Neural cell (in vitro differentiated cells): ENCODE data around the gene PRDM1. TPM values are rescaled to one million over a fixed set of nuclear protein-coding genes. Genes with fewer than 3 reads are reported as not detected.

Source experiments
- H2AFZ ChIP-seq: fragments of 200-600, 300-800 bp; sonication (generic), shearing (Covaris generic); 2 replicates; pipeline ENCODE4 v1.6.0; 2014; ENCODE audit warnings: low read depth, mild to moderate bottlenecking, antibody characterized with exemption, low read length, moderate library complexity
- H3F3A ChIP-seq: fragments of 200-600 bp; shearing (Covaris generic); 2 replicates; pipeline ENCODE4 v1.6.1; 2016; ENCODE audit warnings: mild to moderate bottlenecking, moderate library complexity, mixed read lengths, antibody characterized with exemption, low read length; ENCODE audit not compliant: insufficient read depth, poor library complexity, severe bottlenecking
- H3K27ac ChIP-seq: fragments of 200-600, 300-800 bp; sonication (generic), shearing (Covaris generic); 2 replicates; pipeline ENCODE4 v1.5.1; 2014; ENCODE audit warnings: mild to moderate bottlenecking, low read length, moderate library complexity
- H3K27me3 ChIP-seq: fragments of 300-800, 200-600 bp; sonication (generic), shearing (Covaris generic); 2 replicates; pipeline ENCODE4 v1.6.0; 2014; ENCODE audit warnings: mild to moderate bottlenecking, low read depth, low read length, moderate library complexity; ENCODE audit not compliant: insufficient read depth
- H3K36me3 ChIP-seq: fragments of 300-800, 200-600 bp; sonication (generic), shearing (Covaris generic); 2 replicates; pipeline ENCODE4 v1.5.1; 2014; ENCODE audit warnings: mild to moderate bottlenecking, antibody characterized with exemption, low read length, moderate library complexity; ENCODE audit not compliant: insufficient read depth
- H3K4me2 ChIP-seq: fragments of 300-800, 200-600 bp; sonication (generic), shearing (Covaris generic); 2 replicates; pipeline ENCODE4 v1.6.0; 2014; ENCODE audit warnings: mild to moderate bottlenecking, low read length
- H3K4me3 ChIP-seq: fragments of 300-800, 200-600 bp; sonication (generic), shearing (Covaris generic); 2 replicates; pipeline ENCODE4 v1.5.1; 2014; ENCODE audit warnings: mild to moderate bottlenecking, low read length, moderate library complexity
- H3K79me2 ChIP-seq: fragments of 200-600 bp; shearing (Covaris generic); replicated peaks from 2 replicates; pipeline ENCODE4 v1.6.0; 2014; ENCODE audit warnings: mild to moderate bottlenecking, low read length, moderate library complexity; ENCODE audit not compliant: insufficient read depth
- H3K9ac ChIP-seq: fragments of 300-800, 200-600 bp; sonication (generic), shearing (Covaris generic); 2 replicates; pipeline ENCODE4 v1.6.1; 2016; ENCODE audit warnings: mild to moderate bottlenecking, low read length, mixed read lengths
- H3K9me2 ChIP-seq: fragments of 200-600 bp; shearing (Covaris generic); 2 replicates; pipeline ENCODE4 v1.6.1; 2016; ENCODE audit warnings: mild to moderate bottlenecking, low read length, mixed read lengths; ENCODE audit not compliant: insufficient read depth
- H3K9me3 ChIP-seq: fragments of 200-600, 300-800 bp; sonication (generic), shearing (Covaris generic); 2 replicates; pipeline ENCODE4 v1.6.1; 2016; ENCODE audit warnings: mild to moderate bottlenecking, mixed run types, low read length, moderate library complexity, mixed read lengths
- H4K20me1 ChIP-seq: fragments of 200-600 bp; shearing (Covaris generic); 2 replicates; pipeline ENCODE4 v1.6.1; 2016; ENCODE audit warnings: mild to moderate bottlenecking, mixed run types; ENCODE audit not compliant: insufficient read depth
- EP300 ChIP-seq: fragments of 450-650 bp; conservative IDR thresholded peaks from 2 replicates; pipeline ENCODE4 v1.6.1; 2014; ENCODE audit warnings: antibody characterized with exemption, mild to moderate bottlenecking, moderate library complexity; ENCODE audit not compliant: poor library complexity, severe bottlenecking
- EZH2 ChIP-seq: fragments of 200-600, 300-800 bp; shearing (Covaris generic), sonication (generic); IDR thresholded peaks from 2 replicates; pipeline ENCODE4 v1.6.1; 2014; ENCODE audit warnings: antibody characterized with exemption, low read length, borderline replicate concordance, mild to moderate bottlenecking; ENCODE audit not compliant: insufficient read depth, poor library complexity, severe bottlenecking
- MXI1 ChIP-seq: fragments of 450-650 bp; conservative IDR thresholded peaks from 2 replicates; pipeline ENCODE4 v1.6.1; 2014; ENCODE audit warnings: antibody characterized with exemption, mild to moderate bottlenecking; ENCODE audit not compliant: poor library complexity, severe bottlenecking
- POLR2AphosphoS5 ChIP-seq: IDR thresholded peaks from 2 replicates; pipeline ENCODE4 v1.6.1; 2012
- RAD21 ChIP-seq: fragments of 450-650 bp; conservative IDR thresholded peaks from 2 replicates; pipeline ENCODE4 v1.6.1; 2014; ENCODE audit warnings: antibody characterized with exemption, mild to moderate bottlenecking, moderate library complexity
- SMC3 ChIP-seq: fragments of 450-650 bp; conservative IDR thresholded peaks from 2 replicates; pipeline ENCODE4 v1.6.1; 2014; ENCODE audit warnings: antibody characterized with exemption, mild to moderate bottlenecking, moderate library complexity; ENCODE audit not compliant: poor library complexity
- TAF1 ChIP-seq: IDR thresholded peaks from 2 replicates; pipeline ENCODE4 v1.6.1; 2012; ENCODE audit warnings: low read depth
- polyA plus RNA-seq: library from polyadenylated mRNA; depleted of rRNA; stranded (reverse); fragments of >200 nt; gene quantifications from 2 replicates; pipeline ENCODE4 v1.2.3, GENCODE V29; 2014
- TF ChIP-seq, protein P1 (sequence below): IDR thresholded peaks from 2 replicates; pipeline ENCODE4 v1.6.1; 2012; ENCODE audit warnings: borderline replicate concordance
- TF ChIP-seq, protein P2 (sequence below): fragments of 450-650 bp; IDR thresholded peaks from 2 replicates; pipeline ENCODE4 v1.5.1; 2014; ENCODE audit warnings: antibody characterized with exemption, mild to moderate bottlenecking, moderate library complexity; ENCODE audit not compliant: poor library complexity, severe bottlenecking

The PRDM1 gene
- polyA plus RNA-seq, 1 donor from 2014 or later: 0.09 TPM

GRCh38 chr6:106118835-106119431 lies 32.8 kb downstream of the PRDM1 start:
- H3K4me3 ChIP-seq: no peak overlapping the region
- H3F3A ChIP-seq: no peaks in the 10 kb centered on the region
- H3K36me3 ChIP-seq: no peaks in the 10 kb centered on the region
- no peaks in the 10 kb centered on the region for H3K79me2 ChIP-seq
- no peak overlapping the region for H3K27ac ChIP-seq
- H3K4me2 ChIP-seq: no peak overlapping the region
- H3K9me3 ChIP-seq: no peaks in the 10 kb centered on the region
- TF ChIP-seq SMC3 (no peak), EZH2 (no peak), TAF1 (no peak), POLR2AphosphoS5 (no peak), EP300 (no peak), RAD21 (no peak)
- TF ChIP-seq, protein P1, sequence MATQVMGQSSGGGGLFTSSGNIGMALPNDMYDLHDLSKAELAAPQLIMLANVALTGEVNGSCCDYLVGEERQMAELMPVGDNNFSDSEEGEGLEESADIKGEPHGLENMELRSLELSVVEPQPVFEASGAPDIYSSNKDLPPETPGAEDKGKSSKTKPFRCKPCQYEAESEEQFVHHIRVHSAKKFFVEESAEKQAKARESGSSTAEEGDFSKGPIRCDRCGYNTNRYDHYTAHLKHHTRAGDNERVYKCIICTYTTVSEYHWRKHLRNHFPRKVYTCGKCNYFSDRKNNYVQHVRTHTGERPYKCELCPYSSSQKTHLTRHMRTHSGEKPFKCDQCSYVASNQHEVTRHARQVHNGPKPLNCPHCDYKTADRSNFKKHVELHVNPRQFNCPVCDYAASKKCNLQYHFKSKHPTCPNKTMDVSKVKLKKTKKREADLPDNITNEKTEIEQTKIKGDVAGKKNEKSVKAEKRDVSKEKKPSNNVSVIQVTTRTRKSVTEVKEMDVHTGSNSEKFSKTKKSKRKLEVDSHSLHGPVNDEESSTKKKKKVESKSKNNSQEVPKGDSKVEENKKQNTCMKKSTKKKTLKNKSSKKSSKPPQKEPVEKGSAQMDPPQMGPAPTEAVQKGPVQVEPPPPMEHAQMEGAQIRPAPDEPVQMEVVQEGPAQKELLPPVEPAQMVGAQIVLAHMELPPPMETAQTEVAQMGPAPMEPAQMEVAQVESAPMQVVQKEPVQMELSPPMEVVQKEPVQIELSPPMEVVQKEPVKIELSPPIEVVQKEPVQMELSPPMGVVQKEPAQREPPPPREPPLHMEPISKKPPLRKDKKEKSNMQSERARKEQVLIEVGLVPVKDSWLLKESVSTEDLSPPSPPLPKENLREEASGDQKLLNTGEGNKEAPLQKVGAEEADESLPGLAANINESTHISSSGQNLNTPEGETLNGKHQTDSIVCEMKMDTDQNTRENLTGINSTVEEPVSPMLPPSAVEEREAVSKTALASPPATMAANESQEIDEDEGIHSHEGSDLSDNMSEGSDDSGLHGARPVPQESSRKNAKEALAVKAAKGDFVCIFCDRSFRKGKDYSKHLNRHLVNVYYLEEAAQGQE: no peak
- H3K27me3 ChIP-seq: no peaks in the 10 kb centered on the region
- no peak overlapping the region for H2AFZ ChIP-seq
- no peak overlapping the region for H3K9ac ChIP-seq
- H3K9me2 ChIP-seq: no peaks in the 10 kb centered on the region
- H4K20me1 ChIP-seq: no peaks in the 10 kb centered on the region

GRCh38 chr6:106119546-106119945 lies 33.4 kb downstream of the PRDM1 start:
- no peaks in the 10 kb centered on the region for H3K79me2 ChIP-seq
- H3K27ac ChIP-seq: no peak overlapping the region
- H3K9me2 ChIP-seq: no peaks in the 10 kb centered on the region
- no peaks in the 10 kb centered on the region for H3K36me3 ChIP-seq
- H3K4me2 ChIP-seq: no peak overlapping the region
- H3K27me3 ChIP-seq: no peaks in the 10 kb centered on the region
- no peaks in the 10 kb centered on the region for H4K20me1 ChIP-seq
- H3K9ac ChIP-seq: no peak overlapping the region
- no peak overlapping the region for H3K4me3 ChIP-seq
- H3F3A ChIP-seq: no peaks in the 10 kb centered on the region
- TF ChIP-seq EP300 (no peak), SMC3 (no peak), TAF1 (no peak), MXI1 (no peak), RAD21 (no peak), EZH2 (no peak)
- TF ChIP-seq, protein P2, sequence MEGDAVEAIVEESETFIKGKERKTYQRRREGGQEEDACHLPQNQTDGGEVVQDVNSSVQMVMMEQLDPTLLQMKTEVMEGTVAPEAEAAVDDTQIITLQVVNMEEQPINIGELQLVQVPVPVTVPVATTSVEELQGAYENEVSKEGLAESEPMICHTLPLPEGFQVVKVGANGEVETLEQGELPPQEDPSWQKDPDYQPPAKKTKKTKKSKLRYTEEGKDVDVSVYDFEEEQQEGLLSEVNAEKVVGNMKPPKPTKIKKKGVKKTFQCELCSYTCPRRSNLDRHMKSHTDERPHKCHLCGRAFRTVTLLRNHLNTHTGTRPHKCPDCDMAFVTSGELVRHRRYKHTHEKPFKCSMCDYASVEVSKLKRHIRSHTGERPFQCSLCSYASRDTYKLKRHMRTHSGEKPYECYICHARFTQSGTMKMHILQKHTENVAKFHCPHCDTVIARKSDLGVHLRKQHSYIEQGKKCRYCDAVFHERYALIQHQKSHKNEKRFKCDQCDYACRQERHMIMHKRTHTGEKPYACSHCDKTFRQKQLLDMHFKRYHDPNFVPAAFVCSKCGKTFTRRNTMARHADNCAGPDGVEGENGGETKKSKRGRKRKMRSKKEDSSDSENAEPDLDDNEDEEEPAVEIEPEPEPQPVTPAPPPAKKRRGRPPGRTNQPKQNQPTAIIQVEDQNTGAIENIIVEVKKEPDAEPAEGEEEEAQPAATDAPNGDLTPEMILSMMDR: no peak
- TF ChIP-seq, protein P1: no peak
- H2AFZ ChIP-seq: no peak overlapping the region
- H3K9me3 ChIP-seq: no peaks in the 10 kb centered on the region
